ENCODE results near the gene EXOC4.

GRCh38 chr7:133690740-133691139 lies 437.9 kb downstream of the EXOC4 start:
- TF ChIP-seq EZH2phosphoT487 (IDR thresholded peaks at IDR 0.05; ENCODE audit: insufficient read depth, low read depth) (no peak), EZH2 (IDR thresholded peaks at IDR 0.05; ENCODE audit: insufficient read depth, poor library complexity, severe bottlenecking) (no peak)
